Upper lobe of left lung (tissue), 4 donors: Measurements from ENCODE around the gene LRBA.

Experiments used
- CTCF ChIP-seq, 6 experiments: fragments of 450-650 bp in 4 of 6; fragments of 200-600 bp in 2 of 6; sonication (generic) in 2 of 6; IDR thresholded peaks; one replicate each; pipeline ENCODE4 v1.5.1; 2016 to 2019; ENCODE audit warnings: antibody characterized with exemption in 6 of 6
- EP300 ChIP-seq, 4 donors: sonication (generic); formaldehyde crosslinking; IDR thresholded peaks; one replicate each; pipeline ENCODE4 v1.5.1; 2017; ENCODE audit warnings: antibody characterized with exemption in 4 of 4, control low read depth in 2 of 4
- POLR2A ChIP-seq, 4 donors: fragments of 450-650 bp; IDR thresholded peaks; one replicate each; pipeline ENCODE4 v1.5.1; 2016 to 2017; ENCODE audit warnings: antibody characterized with exemption in 4 of 4, mild to moderate bottlenecking in 2 of 4

- TF ChIP-seq EP300 (IDR thresholded peaks at IDR 0.05) (no peak), CTCF (IDR thresholded peaks at IDR 0.05) (no peak), POLR2A (IDR thresholded peaks at IDR 0.05) (no peak)
These were observed 770.5 kb downstream of the LRBA start for GRCh38 chr4:150244600-150244999.
